Neural progenitor cell (in vitro differentiated cells): ENCODE measurements around the gene CUTC.

Source experiments
- EZH2phosphoT487 ChIP-seq: fragments of 200-600 bp; sonication (generic); IDR thresholded peaks from 2 replicates; pipeline ENCODE4 v1.6.1; 2017; ENCODE audit warnings: antibody characterized with exemption
- TF ChIP-seq, protein P1 (sequence below): fragments of 200-600 bp; sonication (generic); IDR thresholded peaks from 2 replicates; pipeline ENCODE4 v1.5.1; 2017; ENCODE audit warnings: antibody characterized with exemption, mild to moderate bottlenecking

DNA sequence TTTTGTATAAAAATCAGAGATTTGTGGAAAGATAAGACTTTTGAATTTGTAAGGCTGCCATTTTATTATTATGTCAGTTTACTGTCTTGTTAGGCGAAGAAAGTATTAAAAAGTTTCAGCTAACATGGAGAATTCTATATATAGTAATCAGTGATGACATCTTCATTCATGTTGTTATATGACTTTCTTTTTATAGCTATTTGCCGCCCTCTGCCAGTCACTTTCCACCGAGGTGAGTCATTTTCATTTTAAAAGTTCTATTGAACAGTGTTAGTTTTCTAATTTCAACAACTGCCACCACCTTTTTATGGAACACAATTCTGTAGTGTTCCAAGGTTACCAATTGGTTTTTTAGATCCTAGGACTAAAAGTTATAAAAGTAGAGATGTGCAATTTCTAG, 11.8 kb downstream of the CUTC start:
- TF ChIP-seq, protein P1, sequence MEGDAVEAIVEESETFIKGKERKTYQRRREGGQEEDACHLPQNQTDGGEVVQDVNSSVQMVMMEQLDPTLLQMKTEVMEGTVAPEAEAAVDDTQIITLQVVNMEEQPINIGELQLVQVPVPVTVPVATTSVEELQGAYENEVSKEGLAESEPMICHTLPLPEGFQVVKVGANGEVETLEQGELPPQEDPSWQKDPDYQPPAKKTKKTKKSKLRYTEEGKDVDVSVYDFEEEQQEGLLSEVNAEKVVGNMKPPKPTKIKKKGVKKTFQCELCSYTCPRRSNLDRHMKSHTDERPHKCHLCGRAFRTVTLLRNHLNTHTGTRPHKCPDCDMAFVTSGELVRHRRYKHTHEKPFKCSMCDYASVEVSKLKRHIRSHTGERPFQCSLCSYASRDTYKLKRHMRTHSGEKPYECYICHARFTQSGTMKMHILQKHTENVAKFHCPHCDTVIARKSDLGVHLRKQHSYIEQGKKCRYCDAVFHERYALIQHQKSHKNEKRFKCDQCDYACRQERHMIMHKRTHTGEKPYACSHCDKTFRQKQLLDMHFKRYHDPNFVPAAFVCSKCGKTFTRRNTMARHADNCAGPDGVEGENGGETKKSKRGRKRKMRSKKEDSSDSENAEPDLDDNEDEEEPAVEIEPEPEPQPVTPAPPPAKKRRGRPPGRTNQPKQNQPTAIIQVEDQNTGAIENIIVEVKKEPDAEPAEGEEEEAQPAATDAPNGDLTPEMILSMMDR: no peak
- TF ChIP-seq EZH2phosphoT487: no peak
